Effector memory CD4-positive, alpha-beta T cell (primary cell): ENCODE measurements around the gene PCP2.

Source experiments
- DNase-seq, 3 donors: peaks; one replicate each; pipeline ENCODE4 v3.0.0-alpha.2; 2020
- H3K27ac ChIP-seq: 2 replicates; pipeline ENCODE4 v1.7.0; 2013; ENCODE audit warnings: mild to moderate bottlenecking, low read length, moderate library complexity; ENCODE audit not compliant: insufficient read depth, poor library complexity, severe bottlenecking
- H3K27me3 ChIP-seq: replicated peaks from 2 replicates; pipeline ENCODE4 v1.7.0; 2013; ENCODE audit warnings: mild to moderate bottlenecking, low read length; ENCODE audit not compliant: insufficient read depth, control insufficient read depth, poor library complexity, severe bottlenecking
- H3K36me3 ChIP-seq: 2 replicates; pipeline ENCODE4 v1.7.0; 2013; ENCODE audit warnings: mild to moderate bottlenecking, low read length, moderate library complexity; ENCODE audit not compliant: control insufficient read depth, insufficient read depth
- H3K4me1 ChIP-seq: 2 replicates; pipeline ENCODE4 v1.7.0; 2013; ENCODE audit warnings: low read length, mild to moderate bottlenecking; ENCODE audit not compliant: control insufficient read depth, insufficient read depth, poor library complexity, severe bottlenecking
- H3K4me3 ChIP-seq: 2 replicates; pipeline ENCODE4 v1.7.0; 2013; ENCODE audit warnings: low read length, low read depth, mild to moderate bottlenecking; ENCODE audit not compliant: insufficient read depth, poor library complexity, severe bottlenecking
- H3K9me3 ChIP-seq: 2 replicates; pipeline ENCODE4 v1.7.0; 2013; ENCODE audit warnings: mild to moderate bottlenecking, low read length, moderate library complexity; ENCODE audit not compliant: control insufficient read depth

The PCP2 gene

GRCh38 chr19:7607874-7608560, 25.5 kb downstream of the PCP2 start:
- no peaks in the 10 kb centered on the region for H3K36me3 ChIP-seq
- DNase-seq, result no peak
- H3K27me3 ChIP-seq, result no peaks in the 10 kb centered on the region
- H3K27ac ChIP-seq, result no peak overlapping the region
- H3K4me3 ChIP-seq, result no peak overlapping the region
- no peaks in the 10 kb centered on the region for H3K4me1 ChIP-seq
- H3K9me3 ChIP-seq, result no peaks in the 10 kb centered on the region

DNA sequence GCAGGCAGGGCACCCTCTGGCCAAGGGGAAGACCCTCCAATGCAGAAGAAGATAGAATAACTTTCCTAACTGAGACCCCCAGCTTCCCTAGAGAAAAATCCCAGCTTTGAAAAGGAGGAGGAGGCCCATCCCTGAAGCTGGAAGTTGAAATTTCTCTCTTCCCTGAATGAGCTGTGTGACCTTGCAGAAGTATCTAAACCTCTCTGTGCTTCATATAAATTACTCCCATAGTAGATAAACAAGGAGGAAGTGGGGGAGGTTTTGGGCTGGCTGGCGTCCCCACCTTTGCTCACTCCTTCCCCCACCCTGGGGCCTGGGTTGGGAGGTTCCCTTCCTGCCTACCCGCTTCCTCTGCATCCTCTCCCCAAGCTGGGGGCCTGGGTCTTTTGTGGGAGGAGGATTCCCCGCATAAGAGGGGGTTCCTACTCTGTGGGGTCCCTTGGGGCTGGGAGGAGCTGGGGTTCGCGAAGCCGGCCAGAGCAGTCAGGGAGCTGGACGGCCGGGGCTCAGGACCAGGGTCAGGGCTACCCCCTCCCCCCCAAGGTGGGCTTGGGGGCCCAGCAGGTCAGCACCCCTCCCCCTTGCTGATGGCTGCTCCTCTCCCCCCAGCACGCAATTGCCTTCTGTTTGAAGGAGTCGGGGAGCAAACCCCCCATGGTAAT, 26.2 kb downstream of the PCP2 start:
- no peaks in the 10 kb centered on the region for H3K36me3 ChIP-seq
- H3K27ac ChIP-seq, result no peak overlapping the region
- no peak overlapping the region for H3K4me3 ChIP-seq
- no peaks in the 10 kb centered on the region for H3K27me3 ChIP-seq
- H3K4me1 ChIP-seq, result no peaks in the 10 kb centered on the region
- no peak for DNase-seq
- no peaks in the 10 kb centered on the region for H3K9me3 ChIP-seq

DNA sequence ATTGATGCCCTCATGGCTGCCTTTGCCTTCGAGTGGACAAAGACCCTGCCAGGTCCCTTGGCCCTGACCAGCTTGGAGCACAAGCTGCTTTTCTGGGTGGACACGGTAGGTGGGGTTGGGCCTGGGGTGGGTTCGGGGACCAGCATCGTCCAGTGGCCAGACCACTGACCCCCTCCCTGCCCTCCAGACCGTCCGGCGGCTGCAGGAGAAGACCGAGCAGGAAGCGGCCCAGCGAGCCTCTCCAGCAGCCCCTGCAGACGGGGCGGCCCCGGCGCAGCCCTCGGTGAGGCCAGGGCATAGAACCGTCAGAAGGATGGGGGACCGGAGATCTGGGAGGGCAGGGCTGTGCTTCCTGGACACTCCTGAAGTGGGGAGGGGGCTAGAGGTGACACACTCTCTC, 27.2 kb downstream of the PCP2 start:
- Histone ChIP-seq H3K9me3 (no peaks in the 10 kb centered on the region), H3K27me3 (no peaks in the 10 kb centered on the region), H3K4me1 (no peaks in the 10 kb centered on the region), H3K4me3 (no peak overlapping the region), H3K27ac (no peak overlapping the region), H3K36me3 (no peaks in the 10 kb centered on the region)
- DNase-seq, result no peak

- H3K4me1 ChIP-seq, result no peaks in the 10 kb centered on the region
- DNase-seq, result no peak
- H3K36me3 ChIP-seq, result no peaks in the 10 kb centered on the region
- H3K4me3 ChIP-seq, result no peak overlapping the region
- H3K27ac ChIP-seq, result no peak overlapping the region
- H3K27me3 ChIP-seq, result no peaks in the 10 kb centered on the region
- H3K9me3 ChIP-seq, result no peaks in the 10 kb centered on the region
Measured at GRCh38 chr19:7605490-7606222, 27.9 kb downstream of the PCP2 start.

DNA sequence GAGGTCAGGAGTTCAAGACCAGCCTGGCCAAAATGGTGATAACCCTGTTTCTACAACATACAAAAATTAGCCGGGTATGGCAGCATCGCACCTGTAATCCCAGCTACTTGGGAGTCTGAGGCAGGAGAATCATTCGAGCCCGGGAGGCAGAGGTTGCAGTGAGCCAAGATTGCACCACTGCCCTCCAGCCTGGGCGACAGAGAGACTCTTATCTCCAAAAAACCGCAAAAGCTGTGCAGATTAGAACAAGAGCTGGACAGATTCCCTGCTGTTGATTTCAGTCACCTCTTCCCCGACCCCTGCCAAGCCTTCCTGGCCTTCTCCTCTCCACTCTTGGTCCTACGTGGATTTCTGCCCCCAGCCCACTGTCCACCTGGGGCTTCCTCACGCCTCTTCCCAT, 29.6 kb downstream of the PCP2 start:
- Histone ChIP-seq H3K36me3 (no peaks in the 10 kb centered on the region), H3K27me3 (no peaks in the 10 kb centered on the region), H3K9me3 (no peaks in the 10 kb centered on the region), H3K4me3 (no peak overlapping the region), H3K4me1 (no peaks in the 10 kb centered on the region), H3K27ac (no peak overlapping the region)
- DNase-seq, result no peak

DNA sequence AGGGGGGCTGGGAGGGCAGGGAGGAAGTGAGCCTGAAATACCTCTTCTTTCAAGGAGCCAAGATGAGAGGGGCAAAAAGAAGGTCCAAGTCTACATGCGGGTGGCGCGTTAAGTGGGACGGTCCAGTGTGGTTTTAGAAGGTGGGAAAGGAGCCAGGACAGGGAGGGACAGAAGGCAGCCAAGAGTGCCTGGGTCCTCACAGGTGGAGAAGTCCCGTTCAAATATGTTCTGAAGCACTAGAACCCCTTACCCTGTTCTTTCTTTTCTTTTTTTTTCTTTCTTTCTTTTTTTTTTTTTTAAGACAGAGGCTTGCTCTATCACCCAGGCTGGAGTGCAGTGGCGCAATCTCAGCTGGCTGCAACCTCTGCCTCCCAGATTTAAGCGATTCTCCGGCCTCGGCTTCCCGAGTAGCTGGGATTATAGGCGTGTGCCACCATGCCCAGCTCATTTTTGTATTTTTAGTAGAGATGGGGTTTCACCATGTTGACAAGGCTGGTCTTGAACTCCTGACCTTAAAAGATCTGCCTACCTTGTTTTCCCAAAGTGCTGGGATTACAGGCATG, 30.5 kb downstream of the PCP2 start:
- Histone ChIP-seq H3K27ac (no peak overlapping the region), H3K27me3 (peaks cover 3% of the 10 kb centered on the region), H3K4me1 (no peaks in the 10 kb centered on the region), H3K36me3 (no peaks in the 10 kb centered on the region), H3K4me3 (no peak overlapping the region), H3K9me3 (no peaks in the 10 kb centered on the region)
- DNase-seq, result no peak

- peaks cover 9% of the 10 kb centered on the region for H3K27me3 ChIP-seq
- H3K36me3 ChIP-seq, result no peaks in the 10 kb centered on the region
- H3K4me1 ChIP-seq, result no peaks in the 10 kb centered on the region
- DNase-seq, result no peak
- H3K9me3 ChIP-seq, result no peaks in the 10 kb centered on the region
- H3K27ac ChIP-seq, result no peak overlapping the region
- H3K4me3 ChIP-seq, result no peak overlapping the region
Measured at GRCh38 chr19:7602240-7602934, 31.1 kb downstream of the PCP2 start.

DNA sequence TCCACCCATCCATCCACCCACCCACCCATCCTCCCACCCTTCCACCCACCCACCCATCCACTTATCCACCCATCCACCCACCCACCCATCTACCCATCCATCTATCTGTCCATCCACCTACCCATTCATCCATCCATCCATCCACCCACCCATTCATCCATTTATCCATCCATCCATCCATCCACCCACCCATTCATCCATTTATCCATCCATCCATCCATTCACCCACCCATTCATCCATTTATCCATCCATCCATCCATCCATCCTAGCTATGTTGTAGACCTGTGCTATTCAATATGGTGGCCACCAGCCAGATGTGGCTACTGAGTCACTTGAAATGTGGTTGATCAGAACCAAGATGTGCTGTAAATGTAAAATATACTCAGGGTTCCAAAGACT, 32.8 kb downstream of the PCP2 start:
- Histone ChIP-seq H3K27me3 (peaks cover 19% of the 10 kb centered on the region), H3K4me3 (no peak overlapping the region), H3K4me1 (peaks cover 8% of the 10 kb centered on the region), H3K9me3 (no peaks in the 10 kb centered on the region), H3K36me3 (no peaks in the 10 kb centered on the region), H3K27ac (no peak overlapping the region)
- DNase-seq, result no peak

GRCh38 chr19:7598180-7598579, 35.3 kb downstream of the PCP2 start:
- H3K36me3 ChIP-seq, result no peaks in the 10 kb centered on the region
- no peaks in the 10 kb centered on the region for H3K9me3 ChIP-seq
- peaks cover 8% of the 10 kb centered on the region for H3K4me1 ChIP-seq
- H3K27ac ChIP-seq, result no peak overlapping the region
- no peak overlapping the region for H3K4me3 ChIP-seq
- H3K27me3 ChIP-seq, result peaks cover 19% of the 10 kb centered on the region
- no peak for DNase-seq
